GM12872 (cell line): ENCODE results near the gene PET100.

Experiments used
- CTCF ChIP-seq: IDR thresholded peaks from 3 replicates; pipeline ENCODE4 v1.5.1; 2011; ENCODE audit warnings: low read depth, mild to moderate bottlenecking, low read length, moderate library complexity; ENCODE audit not compliant: insufficient read depth

The PET100 gene

GRCh38 chr19:7598180-7598579, 31.4 kb upstream of the PET100 start:
- TF ChIP-seq CTCF: no peak

GRCh38 chr19:7600721-7601120, 28.9 kb upstream of the PET100 start:
- no peak for TF ChIP-seq CTCF

GRCh38 chr19:7602240-7602934, 27.2 kb upstream of the PET100 start:
- no peak for TF ChIP-seq CTCF

- no peak for TF ChIP-seq CTCF
Observed at GRCh38 chr19:7602935-7603497, 26.6 kb upstream of the PET100 start.

- no peak for TF ChIP-seq CTCF
Observed at GRCh38 chr19:7603919-7604318, 25.7 kb upstream of the PET100 start.

GRCh38 chr19:7605490-7606222, 23.9 kb upstream of the PET100 start:
- TF ChIP-seq CTCF: no peak

GRCh38 chr19:7606289-7606688, 23.3 kb upstream of the PET100 start:
- TF ChIP-seq CTCF: no peak
